Endothelial cell of umbilical vein (primary cell): ENCODE results near the gene ANKDD1B. TPM values are rescaled to one million over a fixed set of nuclear protein-coding genes. Genes with fewer than 3 reads are reported as not detected.
A peak's percentile ranks its signal among the peaks of the same experiment; 100 is the strongest.

Experiments
- BruUV-seq: library from RNA; stranded (reverse); fragments of 400-500 nt; replicated peaks from 2 replicates; lab custom pipeline; 2021; lab: Mats Ljungman, UMichigan
- CTCF ChIA-PET: fragments of 300-600, 350-600 bp; sonication (Branson Sonifier 250); formaldehyde crosslinking; loops from one replicate; lab custom pipeline; 2021; ENCODE audit warnings: antibody characterized with exemption, inconsistent platforms; lab: Charles Lee
- POLR2A ChIA-PET: fragments of 300-600, 350-600 bp; sonication (Branson Sonifier 250); formaldehyde crosslinking; loops from one replicate; lab custom pipeline; 2021; ENCODE audit warnings: antibody characterized with exemption, inconsistent platforms; lab: Charles Lee
- DNase-seq: peaks from one replicate; pipeline ENCODE4 v3.0.0-alpha.2; 2011; ENCODE audit warnings: low read depth, low spot score
- FAIRE-seq: peaks from 2 replicates; lab custom pipeline; 2011; peaks lifted over from hg19 to GRCh38; lab: Jason Lieb, UNC
- H2AFZ ChIP-seq: 2 replicates; pipeline ENCODE4 v1.6.0; 2012; ENCODE audit warnings: low read depth, low read length, control low read depth, inconsistent platforms
- H3K27ac ChIP-seq: 2 replicates; pipeline ENCODE4 v1.5.1; 2011; ENCODE audit warnings: low read depth, mild to moderate bottlenecking, control low read depth, low read length, moderate library complexity; ENCODE audit not compliant: insufficient read depth
- H3K27me3 ChIP-seq, 2 experiments: 2 replicates each; pipeline versions ENCODE4 v1.6.0 to v1.6.1; 2011; ENCODE audit warnings: low read length in 2 of 2, mixed read lengths in 1 of 2; ENCODE audit not compliant: control insufficient read depth in 2 of 2, insufficient read depth in 2 of 2
- H3K36me3 ChIP-seq, 2 experiments: 2 replicates in 1 of 2; 3 replicates in 1 of 2; pipeline ENCODE4 v1.5.1; 2011; ENCODE audit warnings: low read length in 2 of 2, mild to moderate bottlenecking in 1 of 2, moderate library complexity in 1 of 2; ENCODE audit not compliant: control insufficient read depth in 2 of 2, insufficient read depth in 2 of 2; ENCODE audit errors: extremely low read depth in 1 of 2
- H3K4me1 ChIP-seq: 3 replicates; pipeline ENCODE4 v1.5.1; 2011; ENCODE audit warnings: mild to moderate bottlenecking, low read length; ENCODE audit not compliant: control insufficient read depth, insufficient read depth; ENCODE audit errors: extremely low read depth
- H3K4me2 ChIP-seq: 2 replicates; pipeline ENCODE4 v1.6.1; 2011; ENCODE audit warnings: low read length, control low read depth, mixed read lengths; ENCODE audit not compliant: insufficient read depth
- H3K4me3 ChIP-seq, 3 experiments: fragments of 200-600 bp in 1 of 3; sonication (generic), shearing (Covaris generic) in 1 of 3; replicated peaks in 1 of 3; 2 replicates each; pipeline ENCODE4 v1.5.1; 2011 to 2016; ENCODE audit warnings: control low read depth in 3 of 3, low read length in 3 of 3, mild to moderate bottlenecking in 2 of 3, inconsistent platforms in 1 of 3, low read depth in 1 of 3, moderate library complexity in 1 of 3; ENCODE audit not compliant: insufficient read depth in 1 of 3
- H3K79me2 ChIP-seq: 2 replicates; pipeline ENCODE4 v1.6.0; 2012; ENCODE audit warnings: low read length, inconsistent platforms; ENCODE audit not compliant: control insufficient read depth, insufficient read depth
- H3K9ac ChIP-seq: replicated peaks from 2 replicates; pipeline ENCODE3; 2011; ENCODE audit warnings: low read length, control low read depth; ENCODE audit not compliant: insufficient read depth; ENCODE audit errors: extremely low read depth
- H3K9me1 ChIP-seq: replicated peaks from 3 replicates; pipeline ENCODE4 v1.6.0; 2011; ENCODE audit warnings: mild to moderate bottlenecking, low read length; ENCODE audit not compliant: control insufficient read depth, insufficient read depth; ENCODE audit errors: extremely low read depth
- H3K9me3 ChIP-seq: replicated peaks from 2 replicates; pipeline ENCODE4 v1.5.1; 2012; ENCODE audit warnings: low read length, inconsistent platforms; ENCODE audit not compliant: control insufficient read depth, insufficient read depth
- H4K20me1 ChIP-seq: replicated peaks from 2 replicates; pipeline ENCODE3; 2011; ENCODE audit warnings: mild to moderate bottlenecking, low read length; ENCODE audit not compliant: control insufficient read depth, insufficient read depth; ENCODE audit errors: extremely low read depth
- JUN ChIP-seq: IDR thresholded peaks from 2 replicates; pipeline ENCODE4 v1.6.1; 2011; ENCODE audit warnings: borderline replicate concordance, low read depth; ENCODE audit not compliant: insufficient read length, insufficient read depth
- MYC ChIP-seq: IDR thresholded peaks from one replicate; pipeline ENCODE4 v1.6.1; 2011; ENCODE audit warnings: mild to moderate bottlenecking, low read depth, low read length
- POLR2A ChIP-seq: IDR thresholded peaks from 2 replicates; pipeline ENCODE4 v1.6.1; 2012; ENCODE audit warnings: low read depth, mild to moderate bottlenecking, control low read depth, low read length
- dilution Hi-C: fragments of 300-500 bp; cut with MboI; formaldehyde crosslinking; loops from one replicate; pipeline ENCODE4 v1.15.0; 2019; ENCODE audit warnings: low sequenced_read_pairs; ENCODE audit not compliant: extremely low pct_ligation_motif_present
- intact Hi-C: fragments of 100-400 bp; cut with micrococcal nuclease; formaldehyde crosslinking; loops from one replicate; pipeline ENCODE4 v1.10.0; 2022
- polyA plus RNA-seq, 4 experiments: library from polyadenylated mRNA; depleted of rRNA in 3 of 4; stranded (reverse) in 3 of 4; unstranded in 1 of 4; fragments of >200 nt; gene quantifications; 2 replicates each; pipeline versions ENCODE4 v1.2.1 to v1.2.3, GENCODE V29; 2011 to 2012; ENCODE audit warnings: missing spikeins in 1 of 4
- total RNA-seq: library from RNA; stranded (reverse); gene quantifications from 2 replicates; pipeline ENCODE4 v1.2.3, GENCODE V29; 2021

The ANKDD1B gene
- total and polyA plus RNA-seq, 2 donors (not counting 3 experiments of a cell fraction or from before 2014, with no cell fraction given) = 0.15 to 0.71 TPM

DNA sequence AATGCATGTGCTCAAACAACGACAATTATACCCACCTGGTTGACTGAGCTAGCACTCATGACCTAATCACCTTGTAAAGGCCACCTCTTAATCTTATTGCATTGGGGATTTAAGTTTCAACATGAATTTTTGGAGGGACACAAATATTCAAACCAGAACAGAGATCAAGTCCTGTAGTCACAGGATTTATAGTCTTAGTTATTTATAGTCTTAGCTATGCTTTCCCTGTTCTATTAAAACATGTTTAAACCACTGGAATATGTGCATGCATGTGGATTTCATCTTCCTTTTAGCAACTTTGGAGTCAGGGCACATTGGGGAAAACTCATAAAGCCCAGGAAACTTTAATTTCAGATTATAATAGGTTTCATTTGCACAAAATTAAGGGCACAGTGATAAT, 26.7 kb downstream of the ANKDD1B start:
- Histone ChIP-seq H3K27me3 (no peaks in the 10 kb centered on the region), H3K4me1 (peaks cover 18% of the 10 kb centered on the region), H2AFZ (no peak overlapping the region), H3K4me2 (no peak overlapping the region), H3K36me3 (no peaks in the 10 kb centered on the region), H3K9ac (no peak overlapping the region), H3K9me3 (no peaks in the 10 kb centered on the region), H3K9me1 (no peaks in the 10 kb centered on the region), H4K20me1 (no peaks in the 10 kb centered on the region), H3K79me2 (no peaks in the 10 kb centered on the region), H3K4me3 (no peak overlapping the region), H3K27ac (no peak overlapping the region)
- dilution Hi-C loops = no loop called here
- intact Hi-C loops = no loop called here
- ChIA-PET POLR2A (no interaction called here), CTCF (interaction anchor here (1.4 to 2.5 kb wide), 3 partner anchors 14 to 43 kb away, joined by 3 to 6 read pairs (median 6); no protein-coding TSS in a partner anchor)
- FAIRE-seq (no peak), DNase-seq (no peak)
- no peak for TF ChIP-seq MYC
- no TSS peak for BruUV-seq

DNA sequence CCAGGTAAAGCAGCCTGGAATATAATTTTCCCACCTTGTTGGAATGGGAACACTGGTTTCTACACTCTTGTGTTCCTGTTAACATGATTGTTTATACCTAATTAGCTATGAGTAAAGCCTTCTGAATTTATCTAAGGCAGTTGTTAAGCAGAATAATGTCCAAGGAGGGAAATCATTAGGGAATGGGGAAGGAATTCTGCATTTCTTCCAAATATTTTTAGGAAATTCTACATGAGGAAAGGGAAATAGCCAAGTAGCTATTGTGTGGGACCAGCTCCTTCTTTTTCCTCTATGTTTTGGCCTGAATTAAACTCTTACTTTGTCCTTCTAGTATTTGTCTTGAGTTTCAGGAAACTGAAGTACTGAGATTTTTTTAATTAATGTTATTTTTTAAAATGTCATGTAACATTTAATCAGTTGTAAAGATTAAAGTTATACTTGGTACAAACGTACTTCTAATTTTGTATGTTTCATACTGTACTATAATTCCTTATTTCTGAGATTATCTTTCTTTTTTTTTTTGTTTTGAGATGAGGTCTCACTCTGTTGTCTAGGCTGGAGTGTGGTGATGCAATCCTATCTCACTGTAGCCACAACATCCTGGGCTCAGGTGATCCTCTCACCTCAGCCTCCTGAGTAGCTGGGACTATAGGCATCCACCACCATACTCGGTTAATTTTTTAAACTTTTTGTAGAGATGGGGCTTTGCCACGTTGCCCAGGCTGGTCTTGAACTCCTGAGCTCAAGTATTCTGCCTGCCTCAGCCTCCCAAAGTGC, 28.5 kb downstream of the ANKDD1B start:
- Histone ChIP-seq H3K27me3 (no peaks in the 10 kb centered on the region), H4K20me1 (no peaks in the 10 kb centered on the region), H3K4me1 (peaks cover 18% of the 10 kb centered on the region), H3K4me2 (peak overlapping the region; percentile 99), H3K4me3 (no peak overlapping the region), H3K79me2 (no peaks in the 10 kb centered on the region), H3K27ac (peak overlapping the region; percentile 98), H2AFZ (peak overlapping the region; percentile 34), H3K9me1 (no peaks in the 10 kb centered on the region), H3K9ac (peak overlapping the region; percentile 80), H3K36me3 (no peaks in the 10 kb centered on the region), H3K9me3 (no peaks in the 10 kb centered on the region)
- POLR2A ChIA-PET = no interaction called here
- no peak for TF ChIP-seq POLR2A
- no peak for TF ChIP-seq JUN
- no peak for FAIRE-seq
- BruUV-seq = TSS peak; percentile 52
- CTCF ChIA-PET = interaction anchor here (1.6 to 2.5 kb wide), 2 partner anchors 29 to 41 kb away, joined by 6 read pairs; no protein-coding TSS in a partner anchor
- no peak for DNase-seq
- intact Hi-C loops (loop anchor here (5.0 kb wide), 1 partner anchor 38 kb away; no protein-coding TSS in a partner anchor), dilution Hi-C loops (no loop called here)
